C4-2B (cell line): ENCODE data around the gene DEAF1.

Source experiments
- H3K27ac ChIP-seq: fragments of 450-650 bp; 2 replicates; pipeline ENCODE4 v1.5.1; 2017
- ZFX ChIP-seq: fragments of 450-650 bp; IDR thresholded peaks from 2 replicates; pipeline ENCODE4 v1.6.1; 2017
- TF ChIP-seq, protein P1 (sequence below): fragments of 450-650 bp; conservative IDR thresholded peaks from 2 replicates; pipeline ENCODE4 v1.5.1; 2017; ENCODE audit warnings: mild to moderate bottlenecking

DEAF1 gene

DNA sequence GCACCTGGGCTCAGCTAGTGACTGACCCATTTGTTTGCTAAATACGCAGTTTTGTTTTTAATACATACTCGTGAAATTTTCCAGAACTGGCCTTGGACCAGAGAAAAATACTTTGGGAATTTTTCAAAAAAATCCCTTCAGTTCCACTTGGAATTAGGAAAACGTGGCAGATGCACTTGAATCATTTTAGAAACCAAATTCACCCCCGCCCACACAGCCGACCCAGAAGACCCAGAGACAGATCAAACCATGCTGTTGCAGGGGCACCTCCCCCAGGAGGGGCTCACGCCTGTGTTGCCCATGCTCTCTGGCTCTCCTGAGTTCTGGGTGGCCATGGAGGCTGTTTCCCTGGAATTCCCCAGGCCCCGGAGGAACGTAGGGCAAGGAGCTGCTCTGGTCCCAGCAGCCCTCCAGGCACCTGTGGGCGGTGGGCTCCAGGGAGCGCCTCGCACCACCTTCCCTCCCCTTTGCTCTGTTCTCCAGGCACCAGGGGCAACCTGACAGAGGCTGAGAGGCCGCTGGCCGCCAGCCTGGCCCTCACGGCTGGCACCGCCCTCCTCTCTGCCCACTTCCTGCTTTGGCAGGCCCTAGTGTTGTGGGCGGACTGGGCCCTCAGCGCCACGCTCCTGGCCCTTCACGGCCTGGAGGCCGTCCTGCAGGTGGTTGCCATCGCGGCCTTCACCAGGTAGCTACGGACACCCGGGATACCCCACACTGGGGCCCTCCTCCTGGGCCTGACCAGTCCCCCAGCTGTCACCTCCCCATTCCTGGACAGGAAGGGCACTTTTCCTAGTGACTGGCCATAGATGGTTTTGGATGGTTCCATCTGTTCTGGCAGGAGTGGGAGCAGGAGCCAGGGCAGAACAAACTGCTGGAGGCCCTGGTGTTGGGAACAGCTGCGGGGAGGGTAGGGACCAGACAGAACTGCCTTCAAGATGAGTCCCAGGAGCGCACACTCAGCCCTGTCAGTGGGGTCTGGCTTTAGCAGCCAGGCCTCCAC lies 7.7 kb upstream of the DEAF1 start:
- peak; percentile 71 for TF ChIP-seq ZFX
- TF ChIP-seq, protein P1, sequence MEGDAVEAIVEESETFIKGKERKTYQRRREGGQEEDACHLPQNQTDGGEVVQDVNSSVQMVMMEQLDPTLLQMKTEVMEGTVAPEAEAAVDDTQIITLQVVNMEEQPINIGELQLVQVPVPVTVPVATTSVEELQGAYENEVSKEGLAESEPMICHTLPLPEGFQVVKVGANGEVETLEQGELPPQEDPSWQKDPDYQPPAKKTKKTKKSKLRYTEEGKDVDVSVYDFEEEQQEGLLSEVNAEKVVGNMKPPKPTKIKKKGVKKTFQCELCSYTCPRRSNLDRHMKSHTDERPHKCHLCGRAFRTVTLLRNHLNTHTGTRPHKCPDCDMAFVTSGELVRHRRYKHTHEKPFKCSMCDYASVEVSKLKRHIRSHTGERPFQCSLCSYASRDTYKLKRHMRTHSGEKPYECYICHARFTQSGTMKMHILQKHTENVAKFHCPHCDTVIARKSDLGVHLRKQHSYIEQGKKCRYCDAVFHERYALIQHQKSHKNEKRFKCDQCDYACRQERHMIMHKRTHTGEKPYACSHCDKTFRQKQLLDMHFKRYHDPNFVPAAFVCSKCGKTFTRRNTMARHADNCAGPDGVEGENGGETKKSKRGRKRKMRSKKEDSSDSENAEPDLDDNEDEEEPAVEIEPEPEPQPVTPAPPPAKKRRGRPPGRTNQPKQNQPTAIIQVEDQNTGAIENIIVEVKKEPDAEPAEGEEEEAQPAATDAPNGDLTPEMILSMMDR = no peak
- H3K27ac ChIP-seq = peak overlapping the region; percentile 98

DNA sequence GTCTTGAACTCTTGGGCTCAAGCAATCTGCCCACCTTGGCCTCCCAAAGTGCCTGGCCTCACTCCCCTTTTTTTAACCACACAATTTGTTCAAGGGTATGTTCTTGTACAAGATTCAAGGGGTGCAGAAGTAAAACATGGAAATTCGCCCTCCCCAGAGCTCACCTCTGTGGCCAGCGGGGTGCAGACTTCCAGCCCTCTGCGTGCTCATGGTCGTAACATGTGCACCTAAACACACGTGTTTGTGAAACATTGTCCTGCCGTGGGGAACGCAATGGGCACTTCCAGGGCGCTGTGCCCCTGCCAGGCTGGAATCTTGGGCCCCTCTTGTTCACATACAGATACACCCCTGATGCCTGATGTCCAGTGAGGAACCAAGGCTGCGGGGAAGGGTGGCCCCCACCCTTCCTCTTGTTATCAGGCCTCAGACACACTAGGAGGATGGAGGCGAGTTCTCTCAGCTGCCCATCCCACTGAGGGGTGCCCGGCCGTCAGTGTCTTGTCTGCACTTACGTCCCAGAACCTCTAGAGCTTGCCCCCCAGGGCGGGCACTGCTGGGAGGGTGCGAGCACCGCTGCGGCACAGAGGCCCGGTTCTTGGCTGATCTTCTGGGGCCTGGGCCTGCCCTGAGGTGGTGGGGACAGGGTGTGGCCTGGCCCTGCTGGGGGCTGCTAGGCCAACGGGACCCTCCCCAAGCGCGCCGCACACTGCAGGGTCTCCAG lies 6.9 kb upstream of the DEAF1 start:
- no peak for TF ChIP-seq ZFX
- TF ChIP-seq, protein P1 = no peak
- H3K27ac ChIP-seq = peak overlapping the region; percentile 98

DNA sequence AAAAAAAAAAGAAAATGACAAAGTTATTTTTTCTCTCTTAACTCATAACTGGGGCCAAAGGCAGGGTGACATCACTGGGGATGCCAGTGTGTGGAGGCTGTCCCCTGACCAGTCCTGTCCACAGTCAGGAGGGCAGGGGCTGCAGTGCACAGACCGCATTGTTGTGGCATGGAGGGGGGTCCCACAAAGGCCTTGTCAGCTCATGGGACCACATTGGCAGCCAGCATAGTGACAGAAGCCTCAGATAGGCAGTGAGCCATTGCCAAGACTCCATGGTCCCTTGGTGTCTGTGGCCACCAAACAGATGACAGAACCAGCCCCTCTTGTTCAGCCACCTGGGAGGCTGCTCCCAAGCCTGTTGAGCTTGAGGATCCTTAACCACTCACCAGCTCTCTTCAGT lies 4.7 kb upstream of the DEAF1 start:
- no peak overlapping the region for H3K27ac ChIP-seq
- TF ChIP-seq, protein P1 = no peak
- TF ChIP-seq ZFX = no peak

DNA sequence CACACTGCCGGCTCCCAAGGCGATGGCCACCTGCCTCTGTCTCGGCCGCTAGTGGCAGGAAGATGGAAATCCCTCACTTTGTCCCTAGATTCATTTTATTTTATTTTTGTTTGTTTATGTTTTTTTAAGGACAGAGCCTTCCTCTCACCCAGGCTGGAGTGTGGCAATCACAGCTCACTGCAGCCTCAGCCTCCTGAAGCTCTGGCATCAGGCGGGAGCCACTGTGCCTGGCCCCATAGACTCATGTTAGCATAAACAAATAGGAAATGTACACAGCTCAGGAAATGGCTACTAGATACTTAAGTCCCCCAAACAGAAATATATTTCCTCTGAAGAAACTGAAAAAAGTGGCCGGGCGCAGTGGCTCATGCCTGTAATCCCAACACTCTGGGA lies 4.1 kb upstream of the DEAF1 start:
- no peak overlapping the region for H3K27ac ChIP-seq
- TF ChIP-seq ZFX = no peak
- TF ChIP-seq, protein P1 = no peak

DNA sequence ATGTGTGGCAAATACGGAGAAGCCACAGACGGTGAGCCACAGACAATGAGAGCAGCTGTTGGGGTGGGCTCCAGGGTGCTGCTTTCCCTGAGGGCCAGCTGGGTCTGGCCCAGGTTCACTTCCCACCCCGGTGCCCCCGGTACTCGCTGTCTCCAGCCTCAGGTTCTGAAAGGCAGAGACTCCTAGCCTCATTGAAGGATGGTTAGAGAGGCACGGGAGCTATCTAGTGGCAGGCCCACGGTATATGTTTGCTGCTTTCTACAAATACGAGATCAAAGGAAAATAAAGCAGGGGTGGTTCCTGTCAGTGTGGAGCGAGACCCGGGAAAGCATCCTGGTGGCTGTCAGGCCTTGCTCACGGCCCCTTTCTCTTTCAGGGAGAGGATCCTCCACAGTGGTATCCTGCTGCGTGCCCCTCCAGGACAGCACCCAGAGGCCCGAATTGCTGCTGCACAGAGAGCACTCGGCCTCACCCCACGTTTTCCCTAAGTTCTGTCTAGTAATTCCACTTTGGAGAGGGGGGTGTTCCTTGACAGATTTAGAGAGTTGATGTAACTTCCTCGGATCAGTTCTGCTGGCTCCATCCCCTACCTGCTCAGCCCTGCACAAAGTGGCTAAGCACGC lies 3.6 kb upstream of the DEAF1 start:
- H3K27ac ChIP-seq = no peak overlapping the region
- TF ChIP-seq, protein P1 = no peak
- TF ChIP-seq ZFX = no peak

DNA sequence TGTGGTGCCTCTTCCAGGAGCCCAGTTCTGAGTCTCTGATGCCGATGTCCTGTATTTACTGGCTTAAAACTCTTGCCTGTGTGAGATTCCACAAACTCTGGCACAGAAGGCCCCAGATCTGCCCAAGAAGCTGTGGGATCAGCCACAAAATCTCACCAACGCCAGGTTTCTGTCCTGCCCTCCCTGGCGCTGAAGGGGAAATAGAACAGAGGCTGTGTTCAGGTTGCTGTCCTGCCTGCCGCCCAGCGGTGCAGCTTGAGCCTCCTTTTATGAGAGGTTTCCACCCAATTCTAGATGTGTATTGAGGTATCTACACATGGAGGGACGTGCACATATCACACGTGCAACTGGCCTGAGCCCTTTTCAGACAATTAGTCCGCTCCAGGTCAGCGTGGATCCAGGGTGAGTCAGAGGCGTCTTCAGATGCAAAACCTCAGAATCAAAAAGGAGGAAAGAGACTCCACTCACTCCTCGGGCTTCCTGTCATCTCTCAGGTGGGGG lies 2.8 kb upstream of the DEAF1 start:
- no peak for TF ChIP-seq ZFX
- TF ChIP-seq, protein P1 = no peak
- no peak overlapping the region for H3K27ac ChIP-seq
